NCI-H1417 (cell line): ENCODE measurements around the gene ADRA1B.
"Not testable (repeated sequence)": the region's sequence is repeated elsewhere in the genome, so short reads cannot be mapped to it uniquely, and the experiment has no call there.

Experiments used
- DNase-seq, 3 experiments: peaks; one replicate each; lab custom pipeline; 2025; lab: John Stamatoyannopoulos, UW

Gene ADRA1B

DNA sequence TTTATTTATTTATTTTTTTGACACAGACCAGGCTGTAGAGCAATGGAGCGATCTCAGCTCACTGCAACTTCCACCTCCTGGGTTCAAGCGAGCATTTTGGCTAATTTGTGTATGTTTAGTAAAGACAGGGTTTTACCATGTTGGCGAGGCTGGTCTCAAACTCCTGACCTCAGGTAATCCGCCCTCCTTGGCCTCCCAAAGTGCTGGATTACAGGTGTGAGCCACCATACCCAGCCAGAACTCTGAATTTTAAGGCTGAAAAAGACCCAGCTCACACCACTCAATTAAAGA, 49.5 kb downstream of the ADRA1B start:
- not testable (repeated sequence) for DNase-seq

DNA sequence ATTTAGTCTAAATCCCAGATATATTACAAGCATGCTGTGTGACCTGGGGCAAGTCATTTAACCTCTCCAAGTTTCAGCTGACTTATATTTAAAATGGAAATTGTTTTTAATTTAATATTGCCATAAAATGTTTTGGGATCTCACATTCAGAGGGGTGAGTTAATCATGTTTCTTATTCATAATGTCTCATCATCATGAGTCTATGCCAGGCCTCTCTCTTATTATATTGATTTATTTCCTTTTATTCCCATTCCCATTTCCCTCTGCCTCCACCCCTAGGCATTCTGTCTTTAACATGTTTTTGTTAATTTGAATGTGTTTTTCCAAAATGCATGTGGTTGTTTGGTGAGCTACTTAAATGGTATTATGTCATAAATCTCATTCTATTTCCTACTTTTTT, 53.7 kb downstream of the ADRA1B start:
- no peak for DNase-seq

DNA sequence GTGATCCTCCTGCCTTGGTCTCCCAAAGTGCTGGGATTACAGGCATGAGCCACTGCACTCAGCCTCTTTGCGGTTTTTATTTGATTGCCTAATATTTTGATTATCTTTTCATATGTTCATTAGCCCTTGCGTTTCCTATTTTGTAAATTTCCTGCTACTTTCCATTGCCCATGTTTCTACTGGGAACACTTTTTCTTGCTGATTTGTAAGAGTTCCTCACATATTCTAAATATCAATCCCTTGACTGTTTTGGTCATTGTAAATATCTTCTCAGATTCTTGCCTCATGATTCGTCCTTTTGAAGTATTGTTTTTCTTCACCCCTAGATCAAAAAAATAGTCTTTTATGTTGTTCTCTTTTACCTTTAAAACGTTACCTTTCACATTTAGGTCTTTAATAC, 54.8 kb downstream of the ADRA1B start:
- no peak for DNase-seq

DNA sequence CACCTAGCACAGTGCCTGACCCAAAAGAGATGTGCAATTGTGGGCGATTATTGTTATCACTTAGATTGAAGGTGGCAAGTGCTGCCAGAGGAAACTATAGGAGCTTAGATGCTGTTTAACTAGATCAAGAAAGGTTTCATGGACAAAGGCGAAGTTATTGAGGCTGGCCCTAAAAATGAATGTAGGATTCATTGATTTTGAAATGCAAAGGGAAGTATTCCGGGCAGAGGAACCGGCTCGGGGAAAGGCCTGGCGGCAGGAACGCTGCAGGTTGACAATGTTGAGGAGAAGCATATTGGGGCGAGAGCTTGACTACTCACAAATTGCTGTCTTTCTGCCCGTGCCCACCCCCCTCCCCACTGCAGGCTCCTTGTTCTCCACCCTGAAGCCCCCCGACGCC, 55.2 kb downstream of the ADRA1B start:
- DNase-seq = no peak

DNA sequence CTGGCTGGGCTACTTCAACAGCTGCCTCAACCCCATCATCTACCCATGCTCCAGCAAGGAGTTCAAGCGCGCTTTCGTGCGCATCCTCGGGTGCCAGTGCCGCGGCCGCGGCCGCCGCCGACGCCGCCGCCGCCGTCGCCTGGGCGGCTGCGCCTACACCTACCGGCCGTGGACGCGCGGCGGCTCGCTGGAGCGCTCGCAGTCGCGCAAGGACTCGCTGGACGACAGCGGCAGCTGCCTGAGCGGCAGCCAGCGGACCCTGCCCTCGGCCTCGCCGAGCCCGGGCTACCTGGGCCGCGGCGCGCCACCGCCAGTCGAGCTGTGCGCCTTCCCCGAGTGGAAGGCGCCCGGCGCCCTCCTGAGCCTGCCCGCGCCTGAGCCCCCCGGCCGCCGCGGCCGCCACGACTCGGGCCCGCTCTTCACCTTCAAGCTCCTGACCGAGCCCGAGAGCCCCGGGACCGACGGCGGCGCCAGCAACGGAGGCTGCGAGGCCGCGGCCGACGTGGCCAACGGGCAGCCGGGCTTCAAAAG, 55.7 kb downstream of the ADRA1B start:
- DNase-seq = peak in 2 of 3 experiments; percentile 55 to 62

DNA sequence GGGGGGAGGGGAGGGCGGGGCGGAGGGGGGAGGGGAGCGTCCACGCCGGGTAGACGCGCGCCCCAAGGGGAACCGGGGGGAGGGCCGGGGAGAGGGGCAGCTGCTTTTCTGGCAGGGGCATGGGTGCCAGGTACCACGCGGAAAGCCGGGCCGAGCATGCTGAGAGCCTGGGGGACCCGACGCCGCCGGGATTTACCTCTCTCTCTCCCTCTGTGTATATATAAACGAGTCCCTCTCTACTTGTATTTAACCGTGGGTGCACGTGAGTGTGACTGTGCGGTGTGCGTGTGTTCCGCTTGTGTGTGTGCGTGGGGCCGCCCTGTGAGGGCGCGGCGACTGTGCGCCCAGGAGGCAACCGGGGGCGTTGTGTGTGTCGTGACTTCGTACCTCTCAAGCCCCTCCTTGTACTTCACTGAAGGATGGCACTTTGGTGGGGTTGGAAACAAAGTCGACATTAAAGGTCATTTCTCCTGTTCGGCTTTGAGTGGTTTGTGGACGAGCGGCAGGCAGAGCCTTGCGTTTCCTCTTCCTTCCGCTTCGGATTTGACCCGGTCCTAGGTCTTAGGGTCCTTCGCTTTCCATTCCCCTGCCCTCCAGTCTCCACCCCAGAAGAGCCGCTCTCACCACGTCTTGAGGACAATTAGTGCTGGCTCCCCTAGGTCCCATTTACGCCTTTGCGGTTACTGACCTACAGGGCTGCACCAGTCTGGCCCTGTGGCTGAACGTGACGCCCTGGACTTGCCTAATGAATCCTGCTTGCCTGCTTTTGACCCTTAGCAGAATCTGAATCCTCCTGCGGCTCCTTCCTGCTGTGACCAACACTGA, 56.5 kb downstream of the ADRA1B start:
- no peak for DNase-seq

DNA sequence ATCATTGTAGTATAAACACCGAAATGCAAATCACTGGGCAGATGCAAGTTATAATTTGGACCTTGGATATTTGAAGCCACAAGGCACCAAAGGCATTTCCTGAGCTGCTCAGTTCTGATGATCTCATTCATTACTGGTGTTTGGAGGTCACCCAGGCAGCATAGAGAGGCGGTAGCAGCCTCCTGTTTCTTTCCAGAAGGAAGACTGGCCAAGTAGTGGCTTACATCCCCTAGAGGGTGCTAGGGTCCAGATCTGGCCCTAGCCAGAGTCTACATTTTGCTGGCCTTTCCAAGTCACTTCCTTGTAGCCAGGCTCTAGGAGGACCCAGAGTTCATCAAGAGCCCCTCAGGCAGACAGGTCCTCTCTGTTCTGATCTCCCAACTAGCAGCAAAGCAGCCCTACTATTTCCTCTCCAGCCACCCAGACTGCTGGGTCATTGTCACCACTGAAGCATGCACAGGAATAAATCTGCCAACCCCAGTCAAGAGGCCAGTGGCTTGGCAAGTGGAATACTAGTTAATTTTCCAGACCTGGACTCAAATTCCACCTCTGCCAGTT, 59.3 kb downstream of the ADRA1B start:
- DNase-seq = no peak

DNA sequence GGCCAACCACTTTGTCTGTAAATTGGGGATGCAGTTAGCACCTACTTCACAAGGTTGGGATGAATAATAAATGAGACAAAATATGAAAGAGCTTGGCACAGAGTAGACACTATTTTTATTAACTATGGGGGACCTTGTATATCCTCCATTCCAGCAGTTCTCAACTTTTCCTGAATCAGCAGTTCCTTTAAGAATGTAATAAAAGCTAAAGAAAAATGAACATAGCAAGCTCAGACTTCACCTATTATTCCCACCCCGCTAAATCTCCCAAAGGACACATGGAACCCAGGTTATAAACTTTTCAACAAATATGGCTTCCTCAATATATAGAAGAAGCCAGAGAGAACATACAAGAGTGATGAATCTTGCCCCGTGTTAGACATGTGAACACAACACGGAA, 60.6 kb downstream of the ADRA1B start:
- no peak for DNase-seq

DNA sequence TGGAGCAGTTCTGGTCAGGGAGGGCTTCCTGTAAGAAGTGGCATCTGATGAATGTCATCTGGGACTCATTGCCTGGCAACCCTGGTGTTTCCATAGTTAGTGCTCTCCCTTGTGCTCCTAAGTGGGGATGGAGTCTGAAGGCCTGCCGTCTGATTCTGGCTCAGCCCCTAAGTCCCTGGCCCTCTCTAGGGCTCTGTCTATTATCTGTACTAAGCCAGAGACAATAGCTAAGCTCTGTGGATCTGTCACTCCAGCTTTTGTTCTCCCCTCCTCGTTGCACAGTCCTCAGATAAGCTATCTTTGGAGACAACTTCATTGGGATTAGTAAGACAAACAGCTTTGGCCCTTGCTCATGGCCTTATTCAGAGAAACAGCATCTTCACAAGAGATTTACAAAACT, 62.1 kb downstream of the ADRA1B start:
- DNase-seq = no peak

DNA sequence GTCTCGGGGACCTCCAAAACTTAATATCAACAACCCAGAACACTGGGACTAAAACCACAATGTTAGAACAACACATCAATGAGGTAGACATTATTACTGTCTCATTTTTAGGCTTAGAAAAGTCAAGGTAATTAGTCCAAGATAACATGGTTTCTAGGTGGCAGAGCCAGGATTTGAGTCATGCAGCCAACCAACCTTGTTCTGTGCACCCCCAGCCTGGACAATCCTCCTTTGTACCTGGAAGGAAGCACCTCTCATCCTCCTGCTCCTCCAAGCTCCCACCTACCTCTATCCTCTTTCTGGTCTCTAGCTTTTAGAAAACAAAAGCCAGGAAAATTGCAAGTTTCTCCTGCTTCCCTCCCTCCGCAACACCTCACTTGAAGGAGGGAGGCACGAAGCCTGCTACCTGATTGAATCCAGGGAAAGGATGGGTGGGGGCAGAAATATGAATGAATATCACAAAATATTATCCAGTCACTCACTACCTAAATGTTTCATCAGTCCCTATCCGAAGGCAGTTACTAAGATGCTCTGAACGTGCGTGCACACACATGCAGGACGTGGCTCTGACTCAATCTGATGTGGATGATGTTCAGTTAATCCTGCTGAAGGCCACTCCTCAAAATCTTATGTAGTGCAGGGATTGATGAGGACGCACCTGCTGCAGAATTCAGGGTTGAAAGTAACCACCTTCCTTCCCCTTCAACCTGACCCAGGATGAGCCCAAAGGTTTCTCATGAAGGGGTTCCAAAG, 66.3 kb downstream of the ADRA1B start:
- DNase-seq = no peak

DNA sequence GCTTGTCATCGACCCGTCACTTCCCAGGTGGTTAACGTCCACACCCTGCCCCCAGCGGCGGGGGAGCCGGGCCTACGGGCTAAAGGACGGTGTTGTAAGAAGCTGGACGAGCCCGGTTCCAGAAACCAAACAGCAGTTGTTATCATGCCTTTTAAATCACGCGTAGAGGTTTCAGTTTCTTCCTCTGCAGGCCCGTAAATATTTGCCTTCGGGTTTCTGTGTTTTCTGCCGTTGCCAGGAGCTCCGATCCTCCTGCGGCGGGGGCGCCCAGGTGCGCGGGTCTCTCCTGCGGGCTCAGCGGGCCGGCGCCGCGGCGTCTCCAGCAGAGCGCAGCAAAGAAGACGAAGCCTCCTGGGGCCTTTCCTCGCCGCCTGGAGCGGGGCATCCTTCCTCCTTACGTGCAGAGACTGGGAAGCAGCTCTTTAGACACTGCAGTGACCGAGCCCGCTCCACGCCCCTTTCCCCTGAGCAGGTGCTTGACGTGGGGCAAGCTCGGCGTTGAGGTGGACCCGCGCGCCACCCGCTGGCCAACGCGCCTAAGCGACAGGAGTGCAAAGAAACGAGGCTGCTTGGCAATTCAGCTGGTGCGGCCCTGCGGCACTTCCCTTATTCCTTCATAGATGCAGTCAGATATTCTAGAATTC, 70.9 kb downstream of the ADRA1B start:
- peak; percentile 83 to 90 (median 88) for DNase-seq

DNA sequence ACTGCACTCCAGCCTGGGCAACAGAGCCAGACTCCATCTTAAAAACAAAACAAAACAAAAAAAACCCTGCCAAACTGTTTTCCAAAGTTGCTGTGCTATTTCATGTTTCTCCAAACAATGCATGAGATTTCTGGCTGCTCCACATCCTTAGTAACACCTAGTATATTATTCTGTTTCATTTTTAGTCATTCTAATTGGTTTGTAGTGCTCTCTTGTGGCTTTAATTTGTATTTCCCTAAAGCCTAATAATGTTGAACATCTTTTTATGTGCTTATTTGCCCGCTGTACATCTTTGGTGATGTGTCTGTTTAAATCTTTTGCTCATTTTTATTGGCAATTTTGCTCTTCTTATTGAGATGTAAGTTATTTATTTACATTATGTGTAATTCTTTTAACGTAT, 74.2 kb downstream of the ADRA1B start:
- DNase-seq = peak in 1 of 3 experiments; percentile 3

DNA sequence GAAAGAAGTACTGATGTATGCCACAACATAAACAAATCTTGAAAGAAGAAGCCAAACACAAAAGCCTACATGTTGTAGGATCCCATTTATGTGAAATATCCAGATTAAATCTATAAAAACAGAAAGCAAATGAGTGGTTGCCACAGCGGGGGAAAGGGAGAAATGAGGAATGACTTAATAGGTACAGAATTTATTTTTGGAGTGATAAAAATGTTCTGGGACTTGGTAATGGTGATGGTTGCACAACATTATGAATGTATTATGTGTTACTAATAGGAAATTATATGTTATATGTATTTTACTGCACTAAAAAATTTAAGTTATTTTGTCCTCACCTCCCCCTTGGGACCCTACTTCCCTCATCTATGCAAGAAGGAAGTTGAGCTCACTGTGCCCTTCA, 76.3 kb downstream of the ADRA1B start:
- no peak for DNase-seq

DNA sequence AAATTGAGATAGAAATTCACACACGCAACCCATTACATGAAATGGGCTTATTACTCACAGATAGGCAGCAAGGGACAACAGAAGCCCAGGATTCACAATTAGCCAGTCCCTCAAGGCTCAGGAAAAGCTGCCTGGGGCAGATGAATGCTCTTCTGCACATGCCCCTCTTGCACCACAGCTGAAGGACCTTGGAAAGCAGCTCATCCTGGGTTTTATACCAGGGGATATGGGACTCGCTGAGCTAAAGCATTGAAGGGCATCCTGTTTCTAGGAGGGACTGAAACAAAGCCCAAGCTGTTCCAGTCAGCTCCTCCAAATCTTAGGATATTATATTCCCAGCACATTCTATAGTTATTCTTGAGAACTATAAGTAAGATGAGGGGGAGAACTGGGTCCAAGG, 76.9 kb downstream of the ADRA1B start:
- DNase-seq = no peak

DNA sequence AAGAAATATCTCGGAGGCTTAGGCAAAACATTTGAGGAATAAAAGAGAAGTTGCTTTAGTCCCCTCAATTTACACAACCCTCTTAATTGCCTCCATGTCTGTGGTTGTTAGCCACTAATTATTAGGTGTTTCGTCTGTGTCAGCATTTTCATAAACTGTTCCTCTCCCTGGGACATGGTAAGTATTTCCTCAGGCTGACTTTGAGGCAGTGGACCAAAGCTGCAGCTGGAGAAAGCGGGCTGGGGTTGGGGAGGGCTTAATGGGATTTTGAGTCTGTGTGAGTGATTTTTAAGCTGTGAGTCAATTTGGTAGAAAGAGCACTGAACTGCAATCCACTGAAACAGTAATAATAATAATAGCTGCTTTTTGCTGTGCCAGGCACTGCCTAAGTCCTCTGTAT, 79.6 kb downstream of the ADRA1B start:
- peak in 2 of 3 experiments; percentile 2 to 39 for DNase-seq

DNA sequence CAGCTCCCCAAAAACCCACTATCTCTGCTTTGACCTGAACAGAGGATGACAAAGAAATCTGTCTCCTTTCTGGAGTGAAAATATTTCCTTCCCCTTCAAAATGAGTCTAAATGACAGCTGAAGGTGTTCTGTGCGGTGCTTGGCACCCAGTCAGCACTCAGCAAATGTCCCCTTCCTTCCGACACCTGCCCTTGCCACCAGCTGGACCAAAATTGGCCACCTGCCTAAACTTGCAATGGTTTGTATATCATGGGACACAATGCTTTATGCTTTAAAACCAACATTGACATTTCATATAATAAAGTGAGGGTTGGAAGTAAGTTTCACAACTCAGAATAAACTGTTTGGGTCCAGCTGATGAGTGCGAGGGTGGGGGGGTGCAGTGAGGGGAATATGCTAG, 85.2 kb downstream of the ADRA1B start:
- peak in 1 of 3 experiments; percentile 43 for DNase-seq

DNA sequence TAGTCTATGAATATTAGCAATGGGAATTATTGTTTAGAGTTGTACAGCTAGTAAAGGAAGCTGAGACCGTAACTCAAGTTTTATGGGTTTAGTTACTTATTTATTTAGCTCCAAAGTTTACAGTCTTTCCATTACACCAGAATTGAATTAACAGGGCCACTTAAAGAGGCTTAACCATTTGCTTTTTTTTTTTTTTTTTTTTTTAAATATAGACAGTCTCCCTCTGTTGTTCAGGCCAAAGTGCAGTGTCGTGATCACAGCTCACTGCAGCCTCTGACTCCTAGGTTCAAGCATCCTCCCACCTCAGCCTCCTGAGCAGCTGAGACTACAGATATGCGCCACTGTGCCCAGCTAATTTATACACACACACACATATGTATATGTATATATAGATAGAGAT, 91.2 kb downstream of the ADRA1B start:
- DNase-seq = no peak

DNA sequence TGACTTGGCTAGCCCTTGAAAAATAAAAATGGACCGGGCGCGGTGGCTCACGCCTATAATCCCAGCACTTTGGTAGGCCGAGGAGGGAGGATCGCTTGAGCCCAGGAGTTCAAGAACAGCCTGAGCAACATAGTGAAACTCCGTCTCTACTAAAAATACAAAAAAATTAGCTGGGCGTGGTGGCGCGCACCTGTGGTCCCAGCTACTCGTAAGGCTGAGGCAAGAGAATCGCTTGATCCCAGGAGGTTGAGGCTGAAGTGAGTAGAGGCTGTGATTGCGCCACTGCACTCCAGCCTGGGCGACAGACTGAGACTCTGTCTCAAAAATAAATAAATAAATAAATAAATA, 92.2 kb downstream of the ADRA1B start:
- not testable (repeated sequence) for DNase-seq

DNA sequence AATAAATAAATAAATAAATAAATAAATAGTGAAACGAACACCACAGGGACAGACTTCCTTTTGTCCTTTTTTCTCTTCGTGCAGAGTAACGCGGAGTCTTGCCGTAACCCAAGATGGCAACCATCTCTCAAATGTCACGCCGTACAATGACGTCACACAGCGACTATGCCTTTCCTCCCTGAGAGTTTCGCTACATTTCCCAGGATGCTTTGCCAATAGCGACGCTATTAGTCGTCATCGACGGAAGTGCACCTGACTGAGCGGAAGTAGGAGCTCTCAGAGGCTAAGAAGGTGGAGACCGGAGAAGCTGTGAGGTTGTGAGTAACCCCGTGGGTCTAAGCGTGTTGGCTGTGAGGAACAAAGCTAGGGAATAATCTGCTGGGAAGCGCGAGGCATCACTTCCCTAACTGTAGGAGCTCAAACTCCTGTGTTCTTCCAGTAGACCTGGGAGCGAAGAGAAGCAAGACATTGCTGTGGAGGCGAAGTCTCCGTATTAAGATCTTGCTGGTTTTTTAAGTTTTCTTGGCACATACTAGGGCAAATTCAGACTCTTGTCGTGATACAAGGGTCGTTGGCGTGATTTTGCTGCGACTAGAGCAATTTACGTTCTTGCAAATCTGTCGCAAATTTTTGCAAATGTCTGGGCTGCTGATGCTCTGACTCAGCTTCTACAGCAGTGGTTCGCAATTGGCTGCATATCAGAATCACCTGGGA, 92.8 kb downstream of the ADRA1B start, which contains the start of gene TTC1:
TSS of gene TTC1 (plus strand) at position 263 of the 714 bp plus-strand sequence. CDS start 1,390 bp downstream, outside the sequence.
- DNase-seq = peak; percentile 87 to 98 (median 98)

DNA sequence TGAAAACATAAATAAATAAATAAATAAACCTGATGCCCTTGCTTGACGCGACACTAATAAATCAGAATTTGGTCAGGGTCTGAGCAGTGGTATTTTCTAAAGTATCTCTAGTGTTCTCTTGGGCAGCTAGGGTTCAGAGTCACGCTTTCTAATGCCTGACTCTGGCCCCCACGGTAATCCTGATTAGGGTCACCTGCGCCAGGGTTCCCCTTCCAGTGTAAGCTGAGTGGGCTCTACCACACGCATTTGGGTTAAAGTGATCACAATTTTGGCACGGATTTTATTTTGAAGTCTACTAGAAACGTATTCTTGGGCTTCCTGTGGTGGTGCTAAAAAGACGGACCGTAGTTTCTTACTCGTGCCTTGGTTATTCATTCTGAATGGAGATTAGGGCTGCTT, 93.3 kb downstream of the ADRA1B start:
- no peak for DNase-seq

DNA sequence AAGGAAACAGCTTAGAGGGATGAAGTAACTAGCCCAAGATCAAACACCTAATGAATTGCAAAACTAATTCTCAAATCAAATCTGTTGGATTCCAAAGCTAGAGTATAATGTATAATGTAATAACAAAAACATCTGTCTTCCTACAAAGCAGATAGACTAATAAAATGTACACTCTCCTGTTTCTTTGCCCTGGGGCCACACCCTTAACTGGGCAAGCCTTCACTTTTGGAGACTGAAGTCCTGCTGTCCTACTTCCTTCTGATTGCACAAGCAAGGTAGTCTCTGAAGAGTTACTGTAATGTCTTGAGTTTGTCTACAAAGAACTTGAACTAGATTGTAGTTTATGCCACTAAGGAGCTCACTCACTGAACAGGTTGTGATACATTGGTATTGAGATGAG, 95.2 kb downstream of the ADRA1B start:
- DNase-seq = no peak

DNA sequence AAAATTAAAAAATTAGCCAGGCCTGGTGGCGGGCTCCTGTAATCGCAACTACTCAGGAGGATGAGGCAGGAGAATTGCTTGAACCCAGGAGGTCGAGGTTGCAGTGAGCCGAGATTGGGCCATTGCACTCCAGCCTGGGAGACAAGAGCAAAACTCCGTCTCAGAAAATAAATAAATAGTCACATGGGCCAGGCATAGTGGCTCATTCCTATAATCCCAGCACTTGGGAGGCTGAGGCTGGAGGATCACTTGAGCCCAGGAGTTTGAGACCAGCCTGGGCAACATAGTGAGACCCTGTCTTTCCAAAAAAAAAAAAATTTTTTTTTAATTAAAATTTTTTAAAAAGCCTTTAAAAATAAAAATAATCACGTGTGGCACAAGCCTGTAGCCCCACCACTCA, 97.9 kb downstream of the ADRA1B start:
- not testable (repeated sequence) for DNase-seq
